HL-60/S4 (cell line): ENCODE data around the gene TTC39A.

ENCODE experiments used
- in situ Hi-C: fragments of 300-500 bp; cut with MboI; formaldehyde crosslinking; loops from 2 replicates; pipeline ENCODE4 v1.14.3; 2022; ENCODE audit warnings: low sequenced_read_pairs

The TTC39A gene

GRCh38 chr1:51340380-51340779 lies 10.0 kb upstream of the TTC39A start:
- in situ Hi-C loops, result no loop called here

GRCh38 chr1:51336711-51337110 lies 6.3 kb upstream of the TTC39A start:
- in situ Hi-C loops, result no loop called here

- in situ Hi-C loops, result no loop called here
Measured at GRCh38 chr1:51336004-51336403, 5.6 kb upstream of the TTC39A start.

- in situ Hi-C loops, result no loop called here
Measured at GRCh38 chr1:51331206-51332100, 1.1 kb upstream of the TTC39A start.

- in situ Hi-C loops, result loop anchor here (10.0 kb wide), 1 partner anchor 65 kb away; no protein-coding TSS in a partner anchor
Measured at GRCh38 chr1:51329443-51330325, 678 bp downstream of the TTC39A start.

GRCh38 chr1:51328926-51329325 lies 1.4 kb downstream of the TTC39A start:
- in situ Hi-C loops, result loop anchor here (10.0 kb wide), 1 partner anchor 64 kb away; no protein-coding TSS in a partner anchor

GRCh38 chr1:51328279-51328678 lies 2.1 kb downstream of the TTC39A start:
- in situ Hi-C loops, result loop anchor here (10.0 kb wide), 1 partner anchor 63 kb away; no protein-coding TSS in a partner anchor

GRCh38 chr1:51327386-51327785 lies 3.0 kb downstream of the TTC39A start:
- in situ Hi-C loops, result loop anchor here (10.0 kb wide), 1 partner anchor 63 kb away; no protein-coding TSS in a partner anchor

GRCh38 chr1:51326839-51327238 lies 3.5 kb downstream of the TTC39A start:
- in situ Hi-C loops, result loop anchor here (10.0 kb wide), 1 partner anchor 62 kb away; no protein-coding TSS in a partner anchor

GRCh38 chr1:51325878-51326755 lies 4.2 kb downstream of the TTC39A start:
- in situ Hi-C loops, result loop anchor here (10.0 kb wide), 1 partner anchor 61 kb away; no protein-coding TSS in a partner anchor

- in situ Hi-C loops, result loop anchor here (10.0 kb wide), 1 partner anchor 61 kb away; no protein-coding TSS in a partner anchor
Measured at GRCh38 chr1:51325391-51325790, 5.0 kb downstream of the TTC39A start.

GRCh38 chr1:51325011-51325385 lies 5.4 kb downstream of the TTC39A start:
- in situ Hi-C loops, result loop anchor here (10.0 kb wide), 1 partner anchor 60 kb away; no protein-coding TSS in a partner anchor

GRCh38 chr1:51324251-51325010 lies 5.9 kb downstream of the TTC39A start:
- in situ Hi-C loops, result loop anchor here (10.0 kb wide), 1 partner anchor 60 kb away; no protein-coding TSS in a partner anchor

GRCh38 chr1:51323778-51324177 lies 6.6 kb downstream of the TTC39A start:
- in situ Hi-C loops, result loop anchor here (10.0 kb wide), 1 partner anchor 59 kb away; no protein-coding TSS in a partner anchor

GRCh38 chr1:51322417-51323101 lies 7.8 kb downstream of the TTC39A start:
- in situ Hi-C loops, result loop anchor here (10.0 kb wide), 1 partner anchor 58 kb away; no protein-coding TSS in a partner anchor

- in situ Hi-C loops, result loop anchor here (10.0 kb wide), 1 partner anchor 57 kb away; no protein-coding TSS in a partner anchor
Measured at GRCh38 chr1:51321924-51322280, 8.5 kb downstream of the TTC39A start.

- in situ Hi-C loops, result loop anchor here (10.0 kb wide), 1 partner anchor 56 kb away; no protein-coding TSS in a partner anchor
Measured at GRCh38 chr1:51320967-51321923, 9.1 kb downstream of the TTC39A start.
